Heart left ventricle (tissue), 16 donors: ENCODE data around the gene ZBTB38. TPM values are rescaled to one million over a fixed set of nuclear protein-coding genes. Genes with fewer than 3 reads are reported as not detected.

Experiments
- ATAC-seq, 4 donors: fragments of 200-7000 bp; cut with Tn5 transposase; one replicate each; pipeline ENCODE4 v1.9.1; 2020 to 2022; ENCODE audit warnings: moderate library complexity in 4 of 4, mild to moderate bottlenecking in 3 of 4, moderate number of reproducible peaks in 1 of 4
- DNase-seq, 5 donors: peaks; one replicate each; pipeline ENCODE4 v3.0.0-alpha.2; 2020
- H3K27ac ChIP-seq, 12 donors: fragments of 200-600 bp; sonication (generic) in 4 of 12; one replicate each; pipeline versions ENCODE4 v1.5.0 to v1.8.0; 2016 to 2022; ENCODE audit warnings: mild to moderate bottlenecking in 2 of 12
- H3K27me3 ChIP-seq, 9 donors: fragments of 200-600 bp; sonication (generic) in 2 of 9; one replicate each; pipeline versions ENCODE4 v1.5.1 to v1.8.0; 2016 to 2022; ENCODE audit warnings: mild to moderate bottlenecking in 3 of 9
- H3K36me3 ChIP-seq, 9 donors: fragments of 200-600 bp; sonication (generic) in 2 of 9; one replicate each; pipeline versions ENCODE4 v1.5.0 to v1.8.0; 2018 to 2022; ENCODE audit warnings: mild to moderate bottlenecking in 2 of 9
- H3K4me1 ChIP-seq, 12 donors: fragments of 200-600 bp; sonication (generic) in 4 of 12; one replicate each; pipeline versions ENCODE4 v1.5.0 to v1.8.0; 2016 to 2022; ENCODE audit warnings: mild to moderate bottlenecking in 3 of 12
- H3K4me3 ChIP-seq, 12 donors: fragments of 200-600 bp; sonication (generic) in 4 of 12; one replicate each; pipeline versions ENCODE4 v1.5.0 to v1.8.0; 2017 to 2022; ENCODE audit warnings: mild to moderate bottlenecking in 9 of 12, moderate library complexity in 4 of 12
- H3K9me3 ChIP-seq, 12 donors: fragments of 200-600 bp; sonication (generic) in 4 of 12; one replicate each; pipeline versions ENCODE4 v1.5.0 to v1.8.0; 2016 to 2022; ENCODE audit warnings: mild to moderate bottlenecking in 1 of 12
- POLR2A ChIP-seq, 2 donors: fragments of 450-650 bp; IDR thresholded peaks; one replicate each; pipeline ENCODE4 v1.6.1; 2017; ENCODE audit warnings: antibody characterized with exemption in 2 of 2, mild to moderate bottlenecking in 2 of 2, moderate library complexity in 2 of 2
- WGBS, 4 donors: extraction: QIAGEN DNeasy Blood & Tissue Kit in 2 of 4; methylation state at CpG; one replicate each; pipeline versions ENCODE4 v1.1.5 to v1.1.7; 2013 to 2018; 5-methylcytosine and 5-hydroxymethylcytosine counted together
- intact Hi-C, 10 donors: fragments of 100-400 bp; cut with DNase I; formaldehyde crosslinking; loops; one replicate each; pipeline versions ENCODE4 v1.11.1 to v1.14.2; 2022
- polyA plus RNA-seq, 2 donors: library from polyadenylated mRNA; stranded (reverse); fragments of 200-250 nt; gene quantifications; one replicate each; pipeline ENCODE4 v1.2.3, GENCODE V29; 2013
- total RNA-seq, 9 donors: library from RNA; depleted of rRNA in 2 of 9; stranded (reverse); fragments of >200 nt in 2 of 9; fragmentation: NEBNext Ultra II Directional in 3 of 9; extraction: Animal tissue kit (Norgen Biotek cat#: 25700) in 3 of 9; gene quantifications; one replicate each; pipeline versions ENCODE4 v1.1.0 to v1.2.4, GENCODE V29; 2016 to 2023
- TF ChIP-seq, protein P1 (sequence below), 12 donors: fragments of 200-600 bp; sonication (generic) in 4 of 12; IDR thresholded peaks; one replicate each; pipeline versions ENCODE4 v1.5.0 to v1.8.0; 2018 to 2022; ENCODE audit warnings: antibody characterized with exemption in 12 of 12, mild to moderate bottlenecking in 5 of 12
- donor health status: ischemic (EF 13 %, LVEDD 7.1; RV severe dilation, severe dysfunction).
- donor health status: healthy with polysubstance abuse.
- donor health status: DM: no; HTN: yes; CAD: no.
- donor health status: DM: no; HTN: no; CAD: no.
- donor health status: ischemic (EF 25% LVEDD 6.9; RV normal size, moderate dysfunction).
- donor health status: ischemic (EF 25% LVEDD 5.7; RV mildly dilated, moderate dysfunction).
- donor health status: healthy.
- donor health status: DM: yes; HTN: yes; CAD: no.
- donor health status: ischemic (EF 35%, LVEDD 5.7; RV mildly dilated, moderate dysfunction).
- donor health status: nonischemic (EF 11% LVEDD 7.7; RV severe dilation, severe dysfunction).
- donor health status: DM: yes; HTN: yes; CAD: no.
- donor health status: PGD.
- donor health status: ischemic (EF 29% LVEDD 5.4; RV normal size, mild dysfunction).
- donor health status: nonischemic (EF 23%, LVEDD 6.1; RV moderate dilation, normal function).

The ZBTB38 gene
- total and polyA plus RNA-seq, 11 donors = 15.5 to 189 (median 128) TPM

DNA sequence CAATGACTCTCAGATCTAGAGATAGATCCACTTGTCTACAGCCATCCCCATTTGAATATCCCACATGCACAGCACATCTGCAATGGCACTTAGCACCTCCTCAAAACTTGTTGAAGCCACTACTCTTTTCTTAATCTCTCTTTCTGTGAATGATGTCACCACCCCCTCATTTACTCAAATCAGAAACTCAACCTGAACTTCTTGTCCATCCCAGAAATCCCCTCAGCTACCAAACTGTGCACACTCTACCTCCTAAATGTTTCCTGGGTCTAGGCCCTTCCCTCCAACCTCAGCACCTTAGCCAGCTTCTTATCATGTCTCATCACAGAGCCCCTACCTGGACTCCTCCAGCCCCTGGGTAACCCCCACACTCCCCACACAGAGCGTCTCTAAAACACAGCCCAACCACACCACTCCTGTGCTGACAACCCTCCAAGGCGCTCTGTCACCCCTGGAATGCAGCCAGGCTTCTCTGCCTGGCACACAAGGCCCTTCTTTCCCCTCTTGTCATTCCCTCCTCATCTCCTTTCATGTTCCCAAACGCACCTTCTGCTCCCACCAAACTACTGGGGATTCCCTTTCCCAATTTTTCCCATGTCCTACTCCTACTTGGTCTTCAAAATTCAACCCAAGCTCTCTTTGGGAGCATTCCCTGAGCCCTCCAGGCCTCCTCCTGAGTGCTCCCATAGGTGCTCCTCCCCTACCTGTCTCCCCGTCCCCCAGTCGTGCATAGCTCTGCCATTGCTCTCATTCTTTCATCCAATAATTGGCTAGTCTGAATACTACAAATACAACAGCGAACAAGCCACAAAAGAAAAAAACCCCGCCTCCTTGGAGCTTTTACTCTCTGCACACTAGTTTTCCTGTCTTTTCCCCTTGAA lies 39.8 kb upstream of the ZBTB38 start:
- Histone ChIP-seq H3K9me3 (no peaks in the 10 kb centered on the region), H3K4me1 (peaks cover 0 to 19% (median 7%) of the 10 kb centered on the region in 12 donors), H3K27ac (no peak overlapping the region), H3K27me3 (no peaks in the 10 kb centered on the region), H3K4me3 (no peak overlapping the region), H3K36me3 (no peaks in the 10 kb centered on the region)
- peak in 2 of 5 donors; percentile 47 to 51 for DNase-seq
- 69 to 80% (median 74%) methylated on average over 7 of the region's 7 CpGs for WGBS, 4 donors
- TF ChIP-seq, protein P1, sequence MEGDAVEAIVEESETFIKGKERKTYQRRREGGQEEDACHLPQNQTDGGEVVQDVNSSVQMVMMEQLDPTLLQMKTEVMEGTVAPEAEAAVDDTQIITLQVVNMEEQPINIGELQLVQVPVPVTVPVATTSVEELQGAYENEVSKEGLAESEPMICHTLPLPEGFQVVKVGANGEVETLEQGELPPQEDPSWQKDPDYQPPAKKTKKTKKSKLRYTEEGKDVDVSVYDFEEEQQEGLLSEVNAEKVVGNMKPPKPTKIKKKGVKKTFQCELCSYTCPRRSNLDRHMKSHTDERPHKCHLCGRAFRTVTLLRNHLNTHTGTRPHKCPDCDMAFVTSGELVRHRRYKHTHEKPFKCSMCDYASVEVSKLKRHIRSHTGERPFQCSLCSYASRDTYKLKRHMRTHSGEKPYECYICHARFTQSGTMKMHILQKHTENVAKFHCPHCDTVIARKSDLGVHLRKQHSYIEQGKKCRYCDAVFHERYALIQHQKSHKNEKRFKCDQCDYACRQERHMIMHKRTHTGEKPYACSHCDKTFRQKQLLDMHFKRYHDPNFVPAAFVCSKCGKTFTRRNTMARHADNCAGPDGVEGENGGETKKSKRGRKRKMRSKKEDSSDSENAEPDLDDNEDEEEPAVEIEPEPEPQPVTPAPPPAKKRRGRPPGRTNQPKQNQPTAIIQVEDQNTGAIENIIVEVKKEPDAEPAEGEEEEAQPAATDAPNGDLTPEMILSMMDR (IDR thresholded peaks at IDR 0.05) = no peak
- no peak for TF ChIP-seq POLR2A (IDR thresholded peaks at IDR 0.05)
- no peak for ATAC-seq
- intact Hi-C loops = no loop called here

DNA sequence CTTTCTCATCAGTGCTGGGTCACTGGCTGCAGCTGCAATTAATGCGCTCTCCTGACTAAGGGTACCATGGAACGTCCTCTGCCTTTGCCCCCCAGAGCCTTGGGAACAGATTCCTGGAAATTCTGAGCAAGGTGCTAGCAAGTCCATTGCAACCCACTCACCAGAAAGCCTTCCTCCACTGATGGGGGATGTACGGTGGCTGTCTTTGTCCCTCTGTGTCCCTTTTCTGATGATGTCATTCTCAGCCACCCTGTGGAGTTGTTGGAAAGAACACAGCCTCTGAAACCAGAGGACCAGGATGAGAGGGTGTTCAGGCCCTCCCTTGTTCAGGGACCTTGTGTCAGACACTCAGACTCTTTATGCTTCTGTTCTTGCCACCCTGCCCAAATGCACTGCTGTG lies 38.1 kb upstream of the ZBTB38 start:
- no peak overlapping the region for H3K4me3 ChIP-seq
- no peaks in the 10 kb centered on the region for H3K27me3 ChIP-seq
- H3K36me3 ChIP-seq = no peaks in the 10 kb centered on the region
- TF ChIP-seq POLR2A (IDR thresholded peaks at IDR 0.05) = no peak
- TF ChIP-seq, protein P1 (IDR thresholded peaks at IDR 0.05) = no peak
- H3K9me3 ChIP-seq = no peaks in the 10 kb centered on the region
- peaks cover 0 to 19% (median 7%) of the 10 kb centered on the region in 12 donors for H3K4me1 ChIP-seq
- peak overlapping the region in 1 of 12 donors; percentile 43 for H3K27ac ChIP-seq
- no peak for DNase-seq
- intact Hi-C loops = no loop called here
- no peak for ATAC-seq
- WGBS, 4 donors = 89 to 94% (median 93%) methylated on average over 3 of the region's 3 CpGs

DNA sequence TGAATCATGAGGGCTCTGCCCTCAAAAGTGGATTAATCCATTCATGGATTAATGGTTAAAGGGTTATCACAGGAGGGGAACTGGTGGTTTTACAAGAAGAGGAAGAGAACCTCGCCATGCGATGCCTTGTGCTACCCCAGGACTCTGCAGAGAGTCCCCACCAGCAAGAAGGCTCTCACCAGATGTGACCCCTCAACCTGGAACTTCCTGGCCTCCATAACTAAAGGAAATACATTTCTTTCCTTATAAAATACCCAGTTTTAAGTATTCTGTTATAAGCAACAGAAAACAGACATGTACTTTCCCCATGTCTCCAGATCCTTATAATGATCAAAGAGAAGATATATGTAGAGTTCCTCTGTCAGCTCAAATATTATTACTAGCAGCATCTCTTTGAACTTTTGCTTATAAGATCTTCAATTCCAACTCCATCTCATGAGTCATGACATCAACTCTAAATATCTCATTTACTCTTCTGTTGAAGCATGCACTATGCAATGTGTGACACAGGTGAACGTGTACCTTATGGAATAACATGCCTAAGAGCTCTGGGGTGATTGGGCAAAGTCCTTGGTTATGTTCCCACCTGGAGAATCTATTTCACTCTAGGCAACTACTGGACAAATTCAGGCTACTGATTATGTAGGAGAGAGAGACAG lies 37.5 kb upstream of the ZBTB38 start:
- WGBS, 4 donors = 91 to 95% (median 93%) methylated on average over 3 of the region's 3 CpGs
- Histone ChIP-seq H3K27ac (peak overlapping the region in 7 of 12 donors; percentile 17 to 71 (median 44)), H3K36me3 (no peaks in the 10 kb centered on the region), H3K27me3 (no peaks in the 10 kb centered on the region), H3K4me3 (no peak overlapping the region), H3K9me3 (no peaks in the 10 kb centered on the region), H3K4me1 (peaks cover 0 to 19% (median 7%) of the 10 kb centered on the region in 12 donors)
- ATAC-seq (no peak), DNase-seq (no peak)
- intact Hi-C loops = no loop called here
- TF ChIP-seq POLR2A (IDR thresholded peaks at IDR 0.05) = no peak
- TF ChIP-seq, protein P1 (IDR thresholded peaks at IDR 0.05) = no peak
